ENCODE data around the gene CTSZ.

DNA sequence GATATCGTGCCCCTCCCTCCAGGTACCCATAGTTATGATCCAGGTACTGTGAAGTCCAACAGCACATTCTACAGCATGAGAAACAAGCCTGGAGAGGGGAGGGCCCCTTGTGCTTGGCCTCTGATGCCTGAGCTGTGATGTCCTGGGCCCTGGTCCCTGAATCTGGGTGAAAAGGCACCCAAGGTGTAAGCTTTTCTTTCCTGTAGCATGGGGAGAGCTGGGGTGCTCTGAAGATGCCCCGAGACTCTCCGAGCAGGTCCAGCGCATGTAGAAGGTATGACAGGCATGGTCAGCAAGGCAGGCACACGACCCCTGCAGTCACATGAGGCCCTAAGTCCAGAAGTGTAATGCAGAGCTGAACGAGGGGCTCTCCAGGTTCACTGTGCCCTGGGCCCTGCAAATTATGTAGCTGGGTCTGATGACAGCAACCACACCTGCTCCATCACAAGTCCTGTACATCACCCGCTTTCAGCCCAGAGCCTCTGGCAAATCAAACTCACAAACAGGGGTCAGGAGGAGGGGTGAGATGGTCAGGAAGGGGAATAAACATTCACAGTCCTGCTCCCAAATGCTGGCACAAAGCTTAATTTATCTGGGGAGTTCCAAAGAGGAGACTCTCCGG is 1.8 kb upstream of the CTSZ start:
- no peak for TF ChIP-seq CTCF (IDR thresholded peaks at IDR 0.05)
- TF ChIP-seq POLR2A (IDR thresholded peaks at IDR 0.05) = no peak
